Measurements from ENCODE around the gene AXL. TPM values are rescaled to one million over a fixed set of nuclear protein-coding genes. Genes with fewer than 3 reads are reported as not detected.

The AXL gene
- total and polyA plus RNA-seq, 2 of the 8 experiments (the other 6 are each of a cell fraction or from before 2014, with no cell fraction given): 35.3 to 51.0 TPM

- TF ChIP-seq, protein P1, sequence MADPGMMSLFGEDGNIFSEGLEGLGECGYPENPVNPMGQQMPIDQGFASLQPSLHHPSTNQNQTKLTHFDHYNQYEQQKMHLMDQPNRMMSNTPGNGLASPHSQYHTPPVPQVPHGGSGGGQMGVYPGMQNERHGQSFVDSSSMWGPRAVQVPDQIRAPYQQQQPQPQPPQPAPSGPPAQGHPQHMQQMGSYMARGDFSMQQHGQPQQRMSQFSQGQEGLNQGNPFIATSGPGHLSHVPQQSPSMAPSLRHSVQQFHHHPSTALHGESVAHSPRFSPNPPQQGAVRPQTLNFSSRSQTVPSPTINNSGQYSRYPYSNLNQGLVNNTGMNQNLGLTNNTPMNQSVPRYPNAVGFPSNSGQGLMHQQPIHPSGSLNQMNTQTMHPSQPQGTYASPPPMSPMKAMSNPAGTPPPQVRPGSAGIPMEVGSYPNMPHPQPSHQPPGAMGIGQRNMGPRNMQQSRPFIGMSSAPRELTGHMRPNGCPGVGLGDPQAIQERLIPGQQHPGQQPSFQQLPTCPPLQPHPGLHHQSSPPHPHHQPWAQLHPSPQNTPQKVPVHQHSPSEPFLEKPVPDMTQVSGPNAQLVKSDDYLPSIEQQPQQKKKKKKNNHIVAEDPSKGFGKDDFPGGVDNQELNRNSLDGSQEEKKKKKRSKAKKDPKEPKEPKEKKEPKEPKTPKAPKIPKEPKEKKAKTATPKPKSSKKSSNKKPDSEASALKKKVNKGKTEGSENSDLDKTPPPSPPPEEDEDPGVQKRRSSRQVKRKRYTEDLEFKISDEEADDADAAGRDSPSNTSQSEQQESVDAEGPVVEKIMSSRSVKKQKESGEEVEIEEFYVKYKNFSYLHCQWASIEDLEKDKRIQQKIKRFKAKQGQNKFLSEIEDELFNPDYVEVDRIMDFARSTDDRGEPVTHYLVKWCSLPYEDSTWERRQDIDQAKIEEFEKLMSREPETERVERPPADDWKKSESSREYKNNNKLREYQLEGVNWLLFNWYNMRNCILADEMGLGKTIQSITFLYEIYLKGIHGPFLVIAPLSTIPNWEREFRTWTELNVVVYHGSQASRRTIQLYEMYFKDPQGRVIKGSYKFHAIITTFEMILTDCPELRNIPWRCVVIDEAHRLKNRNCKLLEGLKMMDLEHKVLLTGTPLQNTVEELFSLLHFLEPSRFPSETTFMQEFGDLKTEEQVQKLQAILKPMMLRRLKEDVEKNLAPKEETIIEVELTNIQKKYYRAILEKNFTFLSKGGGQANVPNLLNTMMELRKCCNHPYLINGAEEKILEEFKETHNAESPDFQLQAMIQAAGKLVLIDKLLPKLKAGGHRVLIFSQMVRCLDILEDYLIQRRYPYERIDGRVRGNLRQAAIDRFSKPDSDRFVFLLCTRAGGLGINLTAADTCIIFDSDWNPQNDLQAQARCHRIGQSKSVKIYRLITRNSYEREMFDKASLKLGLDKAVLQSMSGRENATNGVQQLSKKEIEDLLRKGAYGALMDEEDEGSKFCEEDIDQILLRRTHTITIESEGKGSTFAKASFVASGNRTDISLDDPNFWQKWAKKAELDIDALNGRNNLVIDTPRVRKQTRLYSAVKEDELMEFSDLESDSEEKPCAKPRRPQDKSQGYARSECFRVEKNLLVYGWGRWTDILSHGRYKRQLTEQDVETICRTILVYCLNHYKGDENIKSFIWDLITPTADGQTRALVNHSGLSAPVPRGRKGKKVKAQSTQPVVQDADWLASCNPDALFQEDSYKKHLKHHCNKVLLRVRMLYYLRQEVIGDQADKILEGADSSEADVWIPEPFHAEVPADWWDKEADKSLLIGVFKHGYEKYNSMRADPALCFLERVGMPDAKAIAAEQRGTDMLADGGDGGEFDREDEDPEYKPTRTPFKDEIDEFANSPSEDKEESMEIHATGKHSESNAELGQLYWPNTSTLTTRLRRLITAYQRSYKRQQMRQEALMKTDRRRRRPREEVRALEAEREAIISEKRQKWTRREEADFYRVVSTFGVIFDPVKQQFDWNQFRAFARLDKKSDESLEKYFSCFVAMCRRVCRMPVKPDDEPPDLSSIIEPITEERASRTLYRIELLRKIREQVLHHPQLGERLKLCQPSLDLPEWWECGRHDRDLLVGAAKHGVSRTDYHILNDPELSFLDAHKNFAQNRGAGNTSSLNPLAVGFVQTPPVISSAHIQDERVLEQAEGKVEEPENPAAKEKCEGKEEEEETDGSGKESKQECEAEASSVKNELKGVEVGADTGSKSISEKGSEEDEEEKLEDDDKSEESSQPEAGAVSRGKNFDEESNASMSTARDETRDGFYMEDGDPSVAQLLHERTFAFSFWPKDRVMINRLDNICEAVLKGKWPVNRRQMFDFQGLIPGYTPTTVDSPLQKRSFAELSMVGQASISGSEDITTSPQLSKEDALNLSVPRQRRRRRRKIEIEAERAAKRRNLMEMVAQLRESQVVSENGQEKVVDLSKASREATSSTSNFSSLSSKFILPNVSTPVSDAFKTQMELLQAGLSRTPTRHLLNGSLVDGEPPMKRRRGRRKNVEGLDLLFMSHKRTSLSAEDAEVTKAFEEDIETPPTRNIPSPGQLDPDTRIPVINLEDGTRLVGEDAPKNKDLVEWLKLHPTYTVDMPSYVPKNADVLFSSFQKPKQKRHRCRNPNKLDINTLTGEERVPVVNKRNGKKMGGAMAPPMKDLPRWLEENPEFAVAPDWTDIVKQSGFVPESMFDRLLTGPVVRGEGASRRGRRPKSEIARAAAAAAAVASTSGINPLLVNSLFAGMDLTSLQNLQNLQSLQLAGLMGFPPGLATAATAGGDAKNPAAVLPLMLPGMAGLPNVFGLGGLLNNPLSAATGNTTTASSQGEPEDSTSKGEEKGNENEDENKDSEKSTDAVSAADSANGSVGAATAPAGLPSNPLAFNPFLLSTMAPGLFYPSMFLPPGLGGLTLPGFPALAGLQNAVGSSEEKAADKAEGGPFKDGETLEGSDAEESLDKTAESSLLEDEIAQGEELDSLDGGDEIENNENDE (IDR thresholded peaks at IDR 0.05; ENCODE audit: insufficient replicate concordance, low read length): no peak
- TF ChIP-seq BCL11A (IDR thresholded peaks at IDR 0.05; ENCODE audit: low read depth in 2 of 2, low read length in 2 of 2): no peak
- no peak for TF ChIP-seq NRF1 (IDR thresholded peaks at IDR 0.05; ENCODE audit: low read depth, low read length)
- TF ChIP-seq, protein P2, sequence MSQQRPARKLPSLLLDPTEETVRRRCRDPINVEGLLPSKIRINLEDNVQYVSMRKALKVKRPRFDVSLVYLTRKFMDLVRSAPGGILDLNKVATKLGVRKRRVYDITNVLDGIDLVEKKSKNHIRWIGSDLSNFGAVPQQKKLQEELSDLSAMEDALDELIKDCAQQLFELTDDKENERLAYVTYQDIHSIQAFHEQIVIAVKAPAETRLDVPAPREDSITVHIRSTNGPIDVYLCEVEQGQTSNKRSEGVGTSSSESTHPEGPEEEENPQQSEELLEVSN (IDR thresholded peaks at IDR 0.05): no peak
- no peak for TF ChIP-seq ATF3 (IDR thresholded peaks at IDR 0.05; ENCODE audit: insufficient read depth, low read depth, low read length)
- TF ChIP-seq SRF (IDR thresholded peaks at IDR 0.05; ENCODE audit: low read depth, low read length): no peak
- TF ChIP-seq USF2 (IDR thresholded peaks at IDR 0.05; ENCODE audit: low read length): no peak
- TF ChIP-seq CREB1 (IDR thresholded peaks at IDR 0.05): no peak
- no peak for TF ChIP-seq MAX (IDR thresholded peaks at IDR 0.05)
These were observed 26.8 kb downstream of the AXL start (continued) for GRCh38 chr19:41245843-41246242.

Data from H1 (cell line).